ENCODE data around the gene JAKMIP2.
"Not testable (repeated sequence)": the region's sequence is repeated elsewhere in the genome, so short reads cannot be mapped to it uniquely, and the experiment has no call there.

Gene JAKMIP2

GRCh38 chr5:147586221-147586620 is 196.3 kb downstream of the JAKMIP2 start:
- no peak for DNase-seq

GRCh38 chr5:147582272-147582671 is 200.3 kb downstream of the JAKMIP2 start:
- not testable (repeated sequence) for DNase-seq

GRCh38 chr5:147580418-147580817 is 202.1 kb downstream of the JAKMIP2 start:
- not testable (repeated sequence) for DNase-seq

DNA sequence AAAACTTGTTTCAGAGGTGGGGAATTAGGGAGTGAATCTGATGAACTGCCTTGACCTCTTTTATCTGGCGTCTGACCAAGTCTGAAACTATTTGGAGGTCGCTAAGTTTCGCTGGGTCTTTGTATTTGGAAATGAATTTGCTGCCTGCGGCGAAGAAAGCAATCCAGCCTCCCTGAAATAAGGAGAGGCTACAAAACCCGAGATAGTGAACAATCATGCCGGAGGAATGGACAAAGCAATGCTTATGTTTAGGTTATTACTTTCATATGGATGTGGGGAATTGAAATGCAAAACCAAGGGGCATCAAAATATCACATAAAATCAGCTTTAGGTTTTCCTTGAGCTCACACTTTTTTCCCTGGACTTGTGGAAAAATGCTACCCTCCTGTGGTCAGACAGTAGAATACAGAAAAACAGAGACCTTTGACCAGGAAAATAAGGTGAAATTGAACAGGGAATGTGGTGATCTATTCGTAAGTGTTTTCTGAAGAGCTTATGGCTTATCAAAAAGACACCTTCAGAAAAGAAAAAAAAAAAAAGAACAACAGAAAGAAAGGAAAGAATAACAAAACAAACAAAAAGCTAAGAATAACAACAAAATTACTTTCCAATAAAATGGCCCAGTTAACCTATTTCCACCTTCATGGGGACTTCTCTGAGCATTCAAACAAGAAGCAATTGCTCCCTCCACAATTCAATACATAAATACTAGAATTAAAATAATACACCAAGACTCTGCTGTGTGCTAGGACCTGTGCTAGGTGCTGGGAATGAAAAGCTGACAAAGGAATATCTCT is 204.1 kb downstream of the JAKMIP2 start:
- DNase-seq = peak; percentile 59

GRCh38 chr5:147576646-147577535 is 205.6 kb downstream of the JAKMIP2 start:
- DNase-seq = no peak

- DNase-seq = no peak
Observed at GRCh38 chr5:147575598-147575997, 206.9 kb downstream of the JAKMIP2 start.

- no peak for DNase-seq
Observed at GRCh38 chr5:147573211-147573610, 209.3 kb downstream of the JAKMIP2 start.

GRCh38 chr5:147568710-147569406 is 213.7 kb downstream of the JAKMIP2 start:
- DNase-seq = peak; percentile 11

DNA sequence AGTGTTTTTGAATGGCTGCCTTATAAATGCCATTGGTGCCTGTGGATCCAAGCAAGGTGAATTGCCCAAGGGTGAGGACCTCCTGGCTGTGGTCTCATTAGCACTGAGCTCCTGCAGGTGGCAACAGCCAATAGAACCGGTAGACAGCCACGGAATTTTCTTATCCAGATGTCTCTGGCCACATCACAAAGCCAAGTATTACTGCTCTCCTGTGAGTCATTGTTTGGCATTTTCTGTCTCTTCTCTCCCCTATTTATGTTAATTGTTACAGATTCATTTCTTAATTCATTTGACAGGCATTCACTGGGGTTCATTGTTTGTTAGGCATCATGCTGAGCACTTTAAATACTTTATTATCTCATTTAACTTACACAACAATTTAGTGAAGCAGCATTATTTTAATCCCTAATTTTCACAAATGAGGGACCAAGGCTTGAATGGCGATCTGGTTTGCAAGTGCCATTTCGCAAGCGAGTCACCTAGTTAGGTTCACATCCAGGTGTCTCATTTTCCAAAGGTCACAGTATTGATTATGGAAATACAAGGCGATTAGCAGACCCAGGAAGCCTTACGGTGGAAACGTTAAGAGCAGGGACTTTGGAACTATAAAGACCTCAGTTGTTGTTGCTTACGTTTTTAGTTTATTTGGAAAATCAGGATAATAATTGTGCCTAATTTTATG is 214.5 kb downstream of the JAKMIP2 start:
- DNase-seq = peak; percentile 16

DNA sequence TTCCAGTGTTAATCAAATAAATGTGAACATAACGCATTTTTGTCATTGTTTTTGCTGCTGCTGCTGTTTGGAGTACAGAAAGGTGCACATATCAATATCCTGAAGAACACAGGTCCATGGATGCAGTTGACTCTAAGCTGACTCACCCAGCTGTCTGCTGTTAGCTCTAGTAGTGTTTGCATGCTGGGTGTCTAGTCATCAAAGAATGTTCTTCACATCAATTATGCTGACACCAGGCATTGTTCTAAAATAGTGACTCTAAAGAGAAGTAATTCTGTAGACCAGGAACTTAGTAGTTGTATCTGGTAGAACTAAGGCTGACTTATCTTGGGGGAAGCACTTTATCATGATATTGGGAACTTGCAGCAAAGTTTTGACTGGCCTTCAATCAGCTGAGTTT is 217.0 kb downstream of the JAKMIP2 start:
- no peak for DNase-seq

GRCh38 chr5:147564124-147564486 is 218.4 kb downstream of the JAKMIP2 start:
- no peak for DNase-seq

GRCh38 chr5:147563466-147564123 is 218.9 kb downstream of the JAKMIP2 start:
- no peak for DNase-seq

DNA sequence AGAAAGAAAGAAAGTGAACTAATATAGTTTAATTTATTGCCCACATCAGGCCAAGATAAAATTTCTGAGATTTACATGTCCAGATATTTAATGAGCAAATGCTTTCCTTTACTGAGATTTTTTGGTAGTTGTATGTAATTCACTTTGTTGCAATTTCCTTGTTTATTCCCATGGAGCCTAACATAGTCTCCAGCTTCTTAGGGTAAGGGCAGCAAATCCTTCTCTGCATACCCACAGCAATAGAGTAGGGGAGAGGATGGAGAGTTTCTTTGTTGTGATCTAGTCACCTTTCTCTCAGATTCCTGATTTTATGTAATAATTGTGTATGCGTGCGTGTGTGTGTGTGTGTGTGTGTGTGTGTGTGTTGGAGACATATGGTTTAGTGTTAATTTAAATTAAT is 221.1 kb downstream of the JAKMIP2 start:
- DNase-seq = no peak

DNA sequence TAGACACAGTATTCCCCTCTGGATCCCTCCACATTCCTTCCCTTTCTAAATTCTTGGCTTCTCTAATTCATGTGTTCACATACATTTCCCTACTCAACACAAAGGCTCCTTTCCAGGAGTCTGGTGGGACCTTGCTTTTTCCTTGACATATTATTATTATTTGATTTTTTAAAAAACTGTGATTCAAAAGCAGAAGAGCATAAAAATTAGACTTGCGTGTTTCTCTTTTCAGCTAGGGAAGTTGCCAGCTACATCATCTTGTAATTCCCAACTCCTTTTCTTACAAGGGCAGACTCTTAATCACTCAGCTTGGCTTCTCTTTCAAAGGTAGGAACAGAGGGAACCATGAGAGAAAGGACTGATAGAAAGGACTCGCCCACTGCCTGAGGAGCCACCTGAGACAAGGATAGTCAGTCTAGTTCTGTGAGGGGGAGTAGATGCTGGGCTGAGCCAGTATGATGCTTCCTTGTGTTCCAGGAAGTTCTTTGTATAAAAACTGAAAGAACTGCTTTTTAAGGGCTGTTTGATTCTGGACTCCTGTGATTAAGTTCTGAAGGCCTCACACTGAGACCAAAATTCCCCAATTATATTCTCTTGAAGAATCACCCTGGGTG is 221.7 kb downstream of the JAKMIP2 start:
- no peak for DNase-seq

DNA sequence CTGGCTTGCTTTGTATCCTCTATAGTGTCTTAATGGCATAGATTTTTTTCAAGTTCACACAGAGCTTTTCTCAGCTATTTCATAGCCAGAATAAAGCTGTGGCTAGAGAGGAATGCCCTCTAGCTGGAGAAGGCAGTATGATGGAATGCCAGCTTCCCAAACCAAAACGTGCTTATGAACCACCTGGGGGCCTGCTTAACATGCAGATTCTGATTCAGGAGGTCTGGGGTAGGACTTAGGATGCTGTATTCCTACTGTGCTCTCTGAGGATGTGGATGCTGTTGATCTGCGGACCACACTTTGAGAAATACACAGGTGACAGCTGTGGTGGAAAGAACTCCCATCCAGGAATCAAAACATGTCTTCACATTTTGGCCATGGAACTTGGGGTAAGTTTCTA is 222.8 kb downstream of the JAKMIP2 start:
- no peak for DNase-seq

- DNase-seq = peak; percentile 62
Observed at GRCh38 chr5:147558826-147559225, 223.7 kb downstream of the JAKMIP2 start.

- no peak for DNase-seq
Observed at GRCh38 chr5:147557876-147558745, 224.4 kb downstream of the JAKMIP2 start.

GRCh38 chr5:147555176-147555575 is 227.4 kb downstream of the JAKMIP2 start:
- DNase-seq = no peak

DNA sequence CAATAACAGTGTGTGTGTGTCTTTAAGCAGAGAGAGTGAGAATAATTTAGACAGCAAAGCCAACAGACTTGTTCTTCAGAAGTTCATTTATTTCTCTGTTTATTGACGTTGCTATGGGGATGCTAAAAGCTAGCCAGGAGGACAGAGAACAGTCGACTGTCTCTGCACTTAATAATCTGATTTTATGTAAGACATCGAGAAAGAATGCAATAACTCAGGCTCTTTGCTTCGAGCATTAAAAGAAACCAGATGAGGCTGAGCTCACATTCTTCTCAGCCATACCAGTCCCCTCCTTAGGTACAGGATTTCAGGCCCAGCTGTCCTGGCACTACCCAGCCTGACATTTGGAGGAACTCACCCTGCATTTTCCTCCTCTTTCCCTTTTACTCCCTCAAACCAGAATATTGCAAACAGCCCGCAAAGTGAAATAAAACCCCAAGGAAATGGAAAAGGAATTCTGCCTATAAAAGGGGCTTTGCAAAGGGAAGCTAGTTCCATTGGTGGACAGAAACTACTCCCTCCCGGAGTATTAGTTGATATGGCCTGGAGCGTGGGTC is 228.2 kb downstream of the JAKMIP2 start:
- DNase-seq = no peak

GRCh38 chr5:147553817-147554216 is 228.7 kb downstream of the JAKMIP2 start:
- not testable (repeated sequence) for DNase-seq
